Raji (cell line): Measurements from ENCODE around the gene C8B.

Experiments
- POLR2A ChIP-seq: IDR thresholded peaks from 2 replicates; pipeline ENCODE4 v1.6.1; 2011; ENCODE audit warnings: low read depth, low read length, control low read depth; ENCODE audit not compliant: insufficient read depth

Gene C8B

GRCh38 chr1:56958526-56958925 is 7.3 kb downstream of the C8B start:
- no peak for TF ChIP-seq POLR2A

- TF ChIP-seq POLR2A: no peak
These were observed 7.9 kb downstream of the C8B start for GRCh38 chr1:56957931-56958330.

- no peak for TF ChIP-seq POLR2A
These were observed 11.2 kb downstream of the C8B start for GRCh38 chr1:56954664-56955063.

- TF ChIP-seq POLR2A: no peak
These were observed 12.4 kb downstream of the C8B start for GRCh38 chr1:56953386-56953785.

- no peak for TF ChIP-seq POLR2A
These were observed 13.3 kb downstream of the C8B start for GRCh38 chr1:56952501-56952900.

- TF ChIP-seq POLR2A: no peak
These were observed 17.3 kb downstream of the C8B start for GRCh38 chr1:56948403-56949023.

GRCh38 chr1:56940039-56940438 is 25.8 kb downstream of the C8B start:
- no peak for TF ChIP-seq POLR2A

- no peak for TF ChIP-seq POLR2A
These were observed 26.6 kb downstream of the C8B start for GRCh38 chr1:56939209-56939608.

- no peak for TF ChIP-seq POLR2A
These were observed 27.2 kb downstream of the C8B start for GRCh38 chr1:56938646-56939045.

GRCh38 chr1:56934430-56935060 is 31.3 kb downstream of the C8B start:
- TF ChIP-seq POLR2A: no peak

GRCh38 chr1:56933606-56934005 is 32.2 kb downstream of the C8B start:
- TF ChIP-seq POLR2A: no peak

GRCh38 chr1:56933161-56933560 is 32.7 kb downstream of the C8B start:
- no peak for TF ChIP-seq POLR2A

- no peak for TF ChIP-seq POLR2A
These were observed 34.1 kb downstream of the C8B start for GRCh38 chr1:56931686-56932085.

- no peak for TF ChIP-seq POLR2A
These were observed 34.6 kb downstream of the C8B start for GRCh38 chr1:56931211-56931610.

GRCh38 chr1:56929492-56929891 is 36.3 kb downstream of the C8B start:
- TF ChIP-seq POLR2A: no peak

- TF ChIP-seq POLR2A: no peak
These were observed 37.8 kb downstream of the C8B start for GRCh38 chr1:56927986-56928385.

- no peak for TF ChIP-seq POLR2A
These were observed 38.6 kb downstream of the C8B start for GRCh38 chr1:56927171-56927570.
